ENCODE measurements around the gene KPTN.

Gene KPTN

GRCh38 chr19:47508721-47509120 is 24.7 kb upstream of the KPTN start:
- DNase-seq, result no peak

- no peak for DNase-seq
Observed at GRCh38 chr19:47507924-47508553, 24.0 kb upstream of the KPTN start.

GRCh38 chr19:47507012-47507411 is 23.0 kb upstream of the KPTN start:
- DNase-seq, result no peak

- DNase-seq, result no peak
Observed at GRCh38 chr19:47506459-47506858, 22.4 kb upstream of the KPTN start.

GRCh38 chr19:47505506-47505905 is 21.5 kb upstream of the KPTN start:
- DNase-seq, result no peak

GRCh38 chr19:47503826-47504150 is 19.8 kb upstream of the KPTN start:
- DNase-seq, result no peak

GRCh38 chr19:47503130-47503825 is 19.3 kb upstream of the KPTN start:
- DNase-seq, result no peak

GRCh38 chr19:47499863-47500830 is 16.1 kb upstream of the KPTN start:
- no peak for DNase-seq

- DNase-seq, result no peak
Observed at GRCh38 chr19:47499371-47499770, 15.4 kb upstream of the KPTN start.

- DNase-seq, result no peak
Observed at GRCh38 chr19:47498561-47498960, 14.5 kb upstream of the KPTN start.

- no peak for DNase-seq
Observed at GRCh38 chr19:47497821-47498520, 14.0 kb upstream of the KPTN start.

- DNase-seq, result no peak
Observed at GRCh38 chr19:47497050-47497766, 13.2 kb upstream of the KPTN start.

- no peak for DNase-seq
Observed at GRCh38 chr19:47495478-47496372, 11.7 kb upstream of the KPTN start.

- DNase-seq, result no peak
Observed at GRCh38 chr19:47494729-47495128, 10.7 kb upstream of the KPTN start.

GRCh38 chr19:47494211-47494547 is 10.2 kb upstream of the KPTN start:
- no peak for DNase-seq

GRCh38 chr19:47493378-47494210 is 9.6 kb upstream of the KPTN start:
- DNase-seq, result no peak

- DNase-seq, result no peak
Observed at GRCh38 chr19:47492571-47493377, 8.8 kb upstream of the KPTN start.

GRCh38 chr19:47492137-47492533 is 8.1 kb upstream of the KPTN start:
- no peak for DNase-seq

GRCh38 chr19:47491358-47492136 is 7.5 kb upstream of the KPTN start:
- DNase-seq, result no peak
